HEK293 (cell line): Measurements from ENCODE around the gene LARP6.

ENCODE experiments used
- CTCF ChIA-PET: fragments of 350-600 bp; formaldehyde crosslinking; extraction: SDS; loops from one replicate; lab custom pipeline; 2021; ENCODE audit warnings: antibody characterized with exemption; lab: Yijun Ruan, JAX
- POLR2A ChIA-PET: fragments of 300-600 bp; formaldehyde crosslinking; extraction: SDS; loops from one replicate; lab custom pipeline; 2020; ENCODE audit warnings: antibody characterized with exemption, inconsistent platforms; lab: Yijun Ruan, JAX
- H3K27ac ChIP-seq: fragments of 200-500 bp; sonication (Bioruptor generic); 2 replicates; pipeline ENCODE4 v1.5.1; 2014; ENCODE audit warnings: low read depth, low read length, control low read depth, inconsistent platforms; ENCODE audit errors: extremely low read depth
- H3K36me3 ChIP-seq, 2 experiments: fragments of 200-500 bp in 1 of 2; sonication (Bioruptor generic) in 1 of 2; 1 replicate in 1 of 2; 2 replicates in 1 of 2; pipeline ENCODE4 v1.5.1; 2014 to 2017; ENCODE audit warnings: inconsistent platforms in 2 of 2, low read length in 2 of 2; ENCODE audit not compliant: control insufficient read depth in 2 of 2, insufficient read depth in 1 of 2
- H3K4me1 ChIP-seq: fragments of 200-500 bp; sonication (Bioruptor generic); 2 replicates; pipeline ENCODE4 v1.5.1; 2014; ENCODE audit warnings: mild to moderate bottlenecking, low read length, inconsistent platforms; ENCODE audit not compliant: control insufficient read depth, insufficient read depth
- H3K4me3 ChIP-seq: 2 replicates; pipeline ENCODE4 v1.5.1; 2011; ENCODE audit warnings: low read depth, mild to moderate bottlenecking, control low read depth, low read length, moderate library complexity
- H3K9me3 ChIP-seq: fragments of 200-500 bp; sonication (Bioruptor generic); 2 replicates; pipeline ENCODE4 v1.5.1; 2014; ENCODE audit warnings: low read depth, low read length, inconsistent platforms; ENCODE audit not compliant: control insufficient read depth, insufficient read depth
- EGR2 ChIP-seq: fragments of 450-650 bp; formaldehyde crosslinking; IDR thresholded peaks from 2 replicates; pipeline ENCODE4 v1.5.1; 2016; ENCODE audit warnings: low read depth, missing biosample characterization, missing genetic modification characterization
- KLF1 ChIP-seq: fragments of 450-650 bp; formaldehyde crosslinking; IDR thresholded peaks from 2 replicates; pipeline ENCODE4 v1.5.1; 2016; ENCODE audit warnings: missing biosample characterization, missing genetic modification characterization
- KLF16 ChIP-seq: fragments of 450-650 bp; formaldehyde crosslinking; IDR thresholded peaks from 2 replicates; pipeline ENCODE4 v1.5.1; 2017; ENCODE audit warnings: missing biosample characterization, missing genetic modification characterization
- PRDM10 ChIP-seq: fragments of 450-650 bp; formaldehyde crosslinking; IDR thresholded peaks from 2 replicates; pipeline ENCODE4 v1.5.1; 2016; ENCODE audit warnings: missing biosample characterization, missing genetic modification characterization
- SP3 ChIP-seq: fragments of 450-650 bp; formaldehyde crosslinking; IDR thresholded peaks from 2 replicates; pipeline ENCODE4 v1.5.1; 2016; ENCODE audit warnings: missing biosample characterization, missing genetic modification characterization
- SP7 ChIP-seq: fragments of 450-650 bp; formaldehyde crosslinking; IDR thresholded peaks from 2 replicates; pipeline ENCODE4 v1.5.1; 2016; ENCODE audit warnings: missing biosample characterization, missing genetic modification characterization
- TSHZ1 ChIP-seq: fragments of 450-650 bp; formaldehyde crosslinking; IDR thresholded peaks from 2 replicates; pipeline ENCODE4 v1.5.1; 2016; ENCODE audit warnings: missing biosample characterization, missing genetic modification characterization, borderline replicate concordance
- ZFHX2 ChIP-seq: fragments of 450-650 bp; formaldehyde crosslinking; conservative IDR thresholded peaks from 2 replicates; pipeline ENCODE4 v1.5.1; 2016; ENCODE audit warnings: missing biosample characterization, missing genetic modification characterization
- ZNF146 ChIP-seq: fragments of 450-650 bp; formaldehyde crosslinking; IDR thresholded peaks from 2 replicates; pipeline ENCODE4 v1.5.1; 2016; ENCODE audit warnings: missing biosample characterization, missing genetic modification characterization
- ZNF174 ChIP-seq: fragments of 450-650 bp; formaldehyde crosslinking; IDR thresholded peaks from 2 replicates; pipeline ENCODE4 v1.5.0; 2017; ENCODE audit warnings: missing biosample characterization, mild to moderate bottlenecking, missing genetic modification characterization
- ZNF324 ChIP-seq: fragments of 450-650 bp; formaldehyde crosslinking; IDR thresholded peaks from 2 replicates; pipeline ENCODE4 v1.5.1; 2016; ENCODE audit warnings: missing biosample characterization, missing genetic modification characterization
- ZNF335 ChIP-seq: fragments of 450-650 bp; formaldehyde crosslinking; conservative IDR thresholded peaks from 2 replicates; pipeline ENCODE4 v1.5.1; 2016; ENCODE audit warnings: missing biosample characterization, missing genetic modification characterization
- ZNF449 ChIP-seq: fragments of 450-650 bp; formaldehyde crosslinking; IDR thresholded peaks from 2 replicates; pipeline ENCODE4 v1.5.1; 2017; ENCODE audit warnings: missing biosample characterization, mild to moderate bottlenecking, missing genetic modification characterization, moderate library complexity
- ZNF560 ChIP-seq: fragments of 450-650 bp; formaldehyde crosslinking; IDR thresholded peaks from 2 replicates; pipeline ENCODE4 v1.5.1; 2017; ENCODE audit warnings: missing biosample characterization, missing genetic modification characterization, borderline replicate concordance
- ZNF561 ChIP-seq: fragments of 450-650 bp; IDR thresholded peaks from 2 replicates; pipeline ENCODE4 v1.5.1; 2018; ENCODE audit warnings: missing biosample characterization, missing genetic modification characterization, borderline replicate concordance
- ZNF600 ChIP-seq: fragments of 450-650 bp; formaldehyde crosslinking; IDR thresholded peaks from 2 replicates; pipeline ENCODE4 v1.5.1; 2016; ENCODE audit warnings: missing biosample characterization, missing genetic modification characterization
- ZNF624 ChIP-seq: fragments of 450-650 bp; formaldehyde crosslinking; IDR thresholded peaks from 2 replicates; pipeline ENCODE4 v1.5.1; 2017; ENCODE audit warnings: missing biosample characterization, missing genetic modification characterization
- ZNF701 ChIP-seq: fragments of 450-650 bp; formaldehyde crosslinking; IDR thresholded peaks from 2 replicates; pipeline ENCODE4 v1.5.1; 2016; ENCODE audit warnings: missing biosample characterization, missing genetic modification characterization
- ZNF704 ChIP-seq: fragments of 450-650 bp; formaldehyde crosslinking; IDR thresholded peaks from 2 replicates; pipeline ENCODE4 v1.5.1; 2016; ENCODE audit warnings: missing biosample characterization, missing genetic modification characterization
- ZSCAN18 ChIP-seq: fragments of 450-650 bp; formaldehyde crosslinking; IDR thresholded peaks from 2 replicates; pipeline ENCODE4 v1.5.1; 2016; ENCODE audit warnings: missing biosample characterization, missing genetic modification characterization
- ZXDB ChIP-seq: fragments of 450-650 bp; formaldehyde crosslinking; IDR thresholded peaks from 2 replicates; pipeline ENCODE4 v1.5.1; 2016; ENCODE audit warnings: missing biosample characterization, missing genetic modification characterization

LARP6 gene

GRCh38 chr15:70789213-70789612 is 64.7 kb downstream of the LARP6 start (continued):
- TF ChIP-seq KLF1 (tag by site-specific recombination) = peak; percentile 96
- peak; percentile 99 for TF ChIP-seq EGR2
- TF ChIP-seq ZNF146 = no peak
- TF ChIP-seq ZNF560 = no peak

GRCh38 chr15:70788114-70789049 is 65.6 kb downstream of the LARP6 start:
- no peaks in the 10 kb centered on the region for H3K4me1 ChIP-seq
- no peak overlapping the region for H3K27ac ChIP-seq
- CTCF ChIA-PET = interaction anchor here (0.7 to 1.4 kb wide), 3 partner anchors 12 to 36 kb away, joined by 3 to 10 read pairs (median 4); no protein-coding TSS in a partner anchor
- TF ChIP-seq ZNF174 (tag by site-specific recombination) (no peak), ZFHX2 (tag by site-specific recombination) (peak; percentile 52), SP7 (tag by site-specific recombination) (peak; percentile 47), ZNF600 (tag by site-specific recombination) (0 out of 2 replicates have a peak, but pooled peaks have one; percentile 8), ZNF701 (tag by site-specific recombination) (no peak), ZNF335 (tag by site-specific recombination) (peak; percentile 62), PRDM10 (tag by site-specific recombination) (peak; percentile 32; the same call in 1 of the 2 replicates)
- TF ChIP-seq, all 188 proteins: peak for 5
- POLR2A ChIA-PET = interaction anchor here (0.9 to 2.4 kb wide), 3 partner anchors 10 to 66 kb away, joined by 3 to 9 read pairs (median 6); partner anchors contain the start of gene UACA
- Histone ChIP-seq H3K4me3 (no peak overlapping the region), H3K36me3 (no peaks in the 10 kb centered on the region), H3K9me3 (no peaks in the 10 kb centered on the region)

GRCh38 chr15:70786996-70787395 is 67.0 kb downstream of the LARP6 start:
- H3K27ac ChIP-seq = no peak overlapping the region
- H3K9me3 ChIP-seq = no peaks in the 10 kb centered on the region
- ChIA-PET POLR2A (interaction anchor here (1.0 to 1.1 kb wide), 2 partner anchors 9 to 24 kb away, joined by 5 to 6 read pairs; partner anchors contain the start of gene UACA), CTCF (no interaction called here)
- no peaks in the 10 kb centered on the region for H3K36me3 ChIP-seq
- H3K4me3 ChIP-seq = no peak overlapping the region
- peaks cover 2% of the 10 kb centered on the region; the same call in 1 of the 2 replicates for H3K4me1 ChIP-seq
- TF ChIP-seq ZNF449 (tag by site-specific recombination) (no peak), ZXDB (tag by site-specific recombination) (no peak), ZNF624 (tag by site-specific recombination) (no peak), ZSCAN18 (tag by site-specific recombination) (no peak), KLF16 (tag by site-specific recombination) (no peak), TSHZ1 (tag by site-specific recombination) (no peak), ZNF324 (tag by site-specific recombination) (no peak), ZNF561 (tag by site-specific recombination) (no peak), SP3 (tag by site-specific recombination) (no peak), ZNF704 (tag by site-specific recombination) (no peak)
